OCI-LY7 (cell line): ENCODE results near the gene RANBP3L.

Source experiments
- EZH2phosphoT487 ChIP-seq: fragments of 200-600 bp; sonication (generic); IDR thresholded peaks from 2 replicates; pipeline ENCODE4 v1.6.1; 2018; ENCODE audit warnings: low read depth, borderline replicate concordance, mild to moderate bottlenecking, mixed run types, antibody characterized with exemption, low read length, moderate library complexity, mixed read lengths
- TF ChIP-seq, protein P1 (sequence below): fragments of 200-600 bp; sonication (generic); conservative IDR thresholded peaks from 2 replicates; pipeline ENCODE4 v1.5.1; 2014; ENCODE audit warnings: mild to moderate bottlenecking, antibody characterized with exemption, low read length, moderate library complexity, mixed read lengths

DNA sequence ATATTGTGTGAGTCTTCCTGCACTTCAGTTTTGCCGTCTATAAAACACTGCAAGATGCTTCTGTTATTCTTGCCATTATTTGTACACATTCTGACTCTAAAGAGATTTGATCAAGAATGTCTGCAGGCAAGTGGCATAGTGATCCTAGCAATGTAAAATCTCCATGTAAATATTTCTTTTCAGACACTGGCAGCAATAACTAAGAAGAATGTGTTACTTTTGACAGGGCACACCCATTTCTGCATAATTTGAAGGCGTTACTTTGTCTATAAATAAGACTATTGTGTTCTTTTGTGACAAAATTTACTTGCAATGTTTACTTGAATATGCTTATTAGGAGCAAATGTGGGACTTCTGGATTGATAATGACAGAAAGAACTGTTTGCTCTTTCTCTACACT, 20.1 kb downstream of the RANBP3L start:
- TF ChIP-seq, protein P1, sequence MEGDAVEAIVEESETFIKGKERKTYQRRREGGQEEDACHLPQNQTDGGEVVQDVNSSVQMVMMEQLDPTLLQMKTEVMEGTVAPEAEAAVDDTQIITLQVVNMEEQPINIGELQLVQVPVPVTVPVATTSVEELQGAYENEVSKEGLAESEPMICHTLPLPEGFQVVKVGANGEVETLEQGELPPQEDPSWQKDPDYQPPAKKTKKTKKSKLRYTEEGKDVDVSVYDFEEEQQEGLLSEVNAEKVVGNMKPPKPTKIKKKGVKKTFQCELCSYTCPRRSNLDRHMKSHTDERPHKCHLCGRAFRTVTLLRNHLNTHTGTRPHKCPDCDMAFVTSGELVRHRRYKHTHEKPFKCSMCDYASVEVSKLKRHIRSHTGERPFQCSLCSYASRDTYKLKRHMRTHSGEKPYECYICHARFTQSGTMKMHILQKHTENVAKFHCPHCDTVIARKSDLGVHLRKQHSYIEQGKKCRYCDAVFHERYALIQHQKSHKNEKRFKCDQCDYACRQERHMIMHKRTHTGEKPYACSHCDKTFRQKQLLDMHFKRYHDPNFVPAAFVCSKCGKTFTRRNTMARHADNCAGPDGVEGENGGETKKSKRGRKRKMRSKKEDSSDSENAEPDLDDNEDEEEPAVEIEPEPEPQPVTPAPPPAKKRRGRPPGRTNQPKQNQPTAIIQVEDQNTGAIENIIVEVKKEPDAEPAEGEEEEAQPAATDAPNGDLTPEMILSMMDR = no peak
- TF ChIP-seq EZH2phosphoT487 = no peak
